Gastrocnemius medialis (tissue), 4 donors: ENCODE data around the gene ILDR2. TPM values are rescaled to one million over a fixed set of nuclear protein-coding genes. Genes with fewer than 3 reads are reported as not detected.

Experiments
- ATAC-seq, 2 donors: fragments of 150-250 bp; one replicate each; pipeline ENCODE4 v1.9.1; 2016
- DNase-seq, 2 donors: peaks; one replicate each; pipeline ENCODE4 v3.0.0-alpha.2; 2019
- H3K27ac ChIP-seq, 4 donors: fragments of 200-600 bp; sonication (generic); 1 replicate in 1 of 4; 2 replicates in 3 of 4; pipeline ENCODE4 v1.5.1; 2016 to 2018; ENCODE audit warnings: mild to moderate bottlenecking in 2 of 4, moderate library complexity in 1 of 4
- H3K27me3 ChIP-seq, 3 donors: fragments of 200-600 bp; sonication (generic) in 2 of 3; 1 replicate in 1 of 3; 2 replicates in 2 of 3; pipeline versions ENCODE4 v1.5.1 to v1.6.0; 2016 to 2019; ENCODE audit warnings: mild to moderate bottlenecking in 1 of 3, moderate library complexity in 1 of 3
- H3K36me3 ChIP-seq, 2 donors: fragments of 200-600 bp; sonication (generic) in 1 of 2; one replicate each; pipeline ENCODE4 v1.5.1; 2017 to 2018
- H3K4me1 ChIP-seq, 2 donors: fragments of 200-600 bp; sonication (generic) in 1 of 2; one replicate each; pipeline ENCODE4 v1.5.1; 2016 to 2017; ENCODE audit warnings: mild to moderate bottlenecking in 2 of 2
- H3K4me3 ChIP-seq, 4 donors: fragments of 200-600 bp; sonication (generic) in 3 of 4; 1 replicate in 1 of 4; 2 replicates in 3 of 4; pipeline ENCODE4 v1.5.1; 2016 to 2019; ENCODE audit warnings: mild to moderate bottlenecking in 2 of 4
- H3K9me3 ChIP-seq, 3 donors: fragments of 200-600 bp; sonication (generic) in 2 of 3; 1 replicate in 1 of 3; 2 replicates in 2 of 3; pipeline ENCODE4 v1.5.1; 2016 to 2019
- CTCF ChIP-seq, 5 experiments: fragments of 450-650 bp in 3 of 5; fragments of 200-600 bp in 2 of 5; sonication (generic) in 2 of 5; IDR thresholded peaks in 4 of 5; conservative IDR thresholded peaks in 1 of 5; 1 replicate in 4 of 5; 2 replicates in 1 of 5; pipeline ENCODE4 v1.5.1; 2016 to 2019; ENCODE audit warnings: antibody characterized with exemption in 5 of 5, mild to moderate bottlenecking in 3 of 5, moderate library complexity in 3 of 5
- POLR2A ChIP-seq, 2 donors: fragments of 450-650 bp; IDR thresholded peaks; one replicate each; pipeline ENCODE4 v1.6.1; 2017; ENCODE audit warnings: antibody characterized with exemption in 2 of 2, mild to moderate bottlenecking in 2 of 2, moderate library complexity in 2 of 2
- in situ Hi-C, 4 donors: fragments of 200-750 bp; cut with MboI; loops; one replicate each; pipeline versions ENCODE4 v1.15.0 to v1.8.0; 2017; ENCODE audit warnings: low sequenced_read_pairs in 4 of 4
- intact Hi-C: fragments of 100-400 bp; cut with DNase I; formaldehyde crosslinking; loops from one replicate; pipeline ENCODE4 v1.15.1; 2023; ENCODE audit warnings: low total_unique reads
- total RNA-seq, 4 donors: library from RNA; depleted of rRNA; stranded (reverse); fragments of >200 nt; gene quantifications; one replicate each; pipeline versions ENCODE4 v1.1.0 to v1.2.3, GENCODE V29; 2016

The ILDR2 gene
- total RNA-seq, 4 donors from 2014 or later = 0.10 to 0.47 (median 0.25) TPM

- in situ Hi-C loops = no loop called here
- H3K27me3 ChIP-seq = no peaks in the 10 kb centered on the region
- H3K36me3 ChIP-seq = no peaks in the 10 kb centered on the region
- no peak for ATAC-seq
- intact Hi-C loops = no loop called here
- no peak overlapping the region for H3K27ac ChIP-seq
- no peak overlapping the region for H3K4me3 ChIP-seq
- TF ChIP-seq POLR2A (IDR thresholded peaks at IDR 0.05) = no peak
- no peak for TF ChIP-seq CTCF (IDR thresholded peaks at IDR 0.05 in 4 of 5, conservative IDR thresholded peaks at IDR 0.05 in 1 of 5)
- H3K4me1 ChIP-seq = no peaks in the 10 kb centered on the region
- DNase-seq = no peak
- no peaks in the 10 kb centered on the region for H3K9me3 ChIP-seq
These were observed 79.6 kb downstream of the ILDR2 start for GRCh38 chr1:166895766-166896165.

GRCh38 chr1:166889776-166890175 lies 85.6 kb downstream of the ILDR2 start:
- in situ Hi-C loops = no loop called here
- H3K9me3 ChIP-seq = no peaks in the 10 kb centered on the region
- H3K36me3 ChIP-seq = no peaks in the 10 kb centered on the region
- no peak for ATAC-seq
- peaks cover 0 to 6% (median 2%) of the 10 kb centered on the region in 3 donors for H3K27me3 ChIP-seq
- no peak for DNase-seq
- no peak overlapping the region for H3K4me3 ChIP-seq
- no peak for TF ChIP-seq CTCF (IDR thresholded peaks at IDR 0.05 in 4 of 5, conservative IDR thresholded peaks at IDR 0.05 in 1 of 5)
- TF ChIP-seq POLR2A (IDR thresholded peaks at IDR 0.05) = no peak
- no peaks in the 10 kb centered on the region for H3K4me1 ChIP-seq
- intact Hi-C loops = no loop called here
- no peak overlapping the region for H3K27ac ChIP-seq

- H3K27me3 ChIP-seq = peaks cover 9 to 15% (median 12%) of the 10 kb centered on the region in 3 donors
- no peaks in the 10 kb centered on the region for H3K9me3 ChIP-seq
- DNase-seq (no peak), ATAC-seq (no peak)
- no peaks in the 10 kb centered on the region for H3K4me1 ChIP-seq
- in situ Hi-C loops = no loop called here
- intact Hi-C loops = no loop called here
- H3K4me3 ChIP-seq = no peak overlapping the region
- no peaks in the 10 kb centered on the region for H3K36me3 ChIP-seq
- TF ChIP-seq CTCF (IDR thresholded peaks at IDR 0.05 in 4 of 5, conservative IDR thresholded peaks at IDR 0.05 in 1 of 5) (no peak), POLR2A (IDR thresholded peaks at IDR 0.05) (no peak)
- no peak overlapping the region for H3K27ac ChIP-seq
These were observed 86.8 kb downstream of the ILDR2 start for GRCh38 chr1:166888373-166889111.

- no peak overlapping the region for H3K27ac ChIP-seq
- ATAC-seq (no peak), DNase-seq (no peak)
- H3K27me3 ChIP-seq = peaks cover 9 to 15% (median 12%) of the 10 kb centered on the region in 3 donors
- H3K4me3 ChIP-seq = no peak overlapping the region
- H3K36me3 ChIP-seq = no peaks in the 10 kb centered on the region
- no peaks in the 10 kb centered on the region for H3K9me3 ChIP-seq
- in situ Hi-C loops (no loop called here), intact Hi-C loops (loop anchor here (2.0 kb wide), 1 partner anchor 174 kb away; no protein-coding TSS in a partner anchor)
- TF ChIP-seq CTCF (IDR thresholded peaks at IDR 0.05 in 4 of 5, conservative IDR thresholded peaks at IDR 0.05 in 1 of 5) (no peak), POLR2A (IDR thresholded peaks at IDR 0.05) (no peak)
- no peaks in the 10 kb centered on the region for H3K4me1 ChIP-seq
These were observed 90.4 kb downstream of the ILDR2 start for GRCh38 chr1:166884971-166885370.
